ENCODE measurements around the gene PLOD1. TPM values are rescaled to one million over a fixed set of nuclear protein-coding genes. Genes with fewer than 3 reads are reported as not detected.

PLOD1 gene
- total and polyA plus RNA-seq, 2 of the 13 experiments (the other 11 are each of a cell fraction or from before 2014, with no cell fraction given), result 70.1 to 318 TPM

DNA sequence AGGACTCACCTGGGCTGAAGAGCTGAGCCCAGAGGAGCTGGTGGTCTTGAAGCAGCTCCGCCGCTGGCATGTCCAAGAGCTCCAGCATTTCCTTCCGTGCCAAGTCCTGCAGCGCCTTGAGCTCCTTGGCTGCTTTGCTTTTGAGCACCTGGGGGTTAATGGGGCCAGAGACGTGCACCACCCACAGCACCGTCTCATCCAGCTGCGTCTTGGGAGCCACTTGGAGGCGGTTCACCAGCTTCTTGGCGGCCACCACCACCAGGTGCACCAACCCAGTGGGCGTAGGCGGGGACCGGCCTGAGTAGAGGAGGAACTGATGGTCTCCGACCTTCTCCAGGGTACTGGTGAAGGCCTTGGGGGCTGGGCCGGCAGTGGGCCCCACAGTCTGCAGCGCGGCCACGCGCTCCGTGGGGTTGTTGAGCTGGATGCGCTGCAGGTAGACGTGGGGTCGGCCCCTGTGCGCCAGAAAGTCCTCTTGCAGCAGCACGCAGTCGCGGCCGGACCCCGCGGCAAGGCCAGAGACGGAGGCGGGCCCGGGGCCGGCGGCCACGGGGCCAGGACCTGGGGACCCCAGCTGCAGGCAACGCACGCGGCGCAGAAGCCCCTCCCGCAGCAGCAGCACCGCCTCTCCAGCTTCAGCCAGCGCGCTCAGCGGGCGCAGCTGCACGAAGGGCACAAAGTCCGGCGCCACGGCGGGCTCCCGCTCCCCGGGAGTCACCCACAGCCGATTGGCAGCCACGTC lies 9.2 kb upstream of the PLOD1 start (continued):
- TF ChIP-seq MYC (CRISPR knock-in tag; IDR thresholded peaks at IDR 0.05; ENCODE audit: borderline replicate concordance), result peak; percentile 56; the same call in 1 of the 2 replicates

DNA sequence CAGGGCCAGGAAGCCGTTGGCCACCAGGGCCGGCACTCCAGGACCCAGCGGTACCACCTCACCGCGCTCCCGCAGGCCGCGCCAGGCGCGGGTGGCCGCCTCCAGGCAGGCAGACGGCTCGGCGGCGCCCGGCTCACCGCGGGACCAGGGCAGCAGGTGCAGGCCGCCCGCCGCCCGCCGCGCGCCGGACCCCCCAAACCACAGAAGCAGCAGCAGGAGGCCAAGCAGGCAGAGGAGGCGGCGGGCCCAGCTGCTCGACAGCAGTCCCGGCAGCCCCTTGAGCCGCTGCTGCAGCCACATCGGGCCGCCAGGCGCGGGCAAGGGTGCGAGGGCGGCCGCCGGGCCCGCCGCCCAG lies 8.6 kb upstream of the PLOD1 start:
- Histone ChIP-seq H3K9me3 (ENCODE audit: low read length) (no peaks in the 10 kb centered on the region), H4K20me1 (ENCODE audit: insufficient read depth, low read length) (peaks cover 25% of the 10 kb centered on the region), H3K4me3 (replicated peaks in 1 of 3; ENCODE audit: insufficient read depth in 1 of 3, low read depth in 2 of 3, low read length in 3 of 3) (peak overlapping the region; percentile 60 to 79 (median 66); a peak in 4 of 6 replicates), H2AFZ (ENCODE audit: low read length) (no peak overlapping the region), H3K9ac (ENCODE audit: insufficient read depth, low read depth, low read length) (peak overlapping the region; percentile 78), H3K4me1 (ENCODE audit: insufficient read depth, low read length) (peaks cover 77% of the 10 kb centered on the region), H3K4me2 (ENCODE audit: low read depth, low read length) (no peak overlapping the region), H3K27me3 (ENCODE audit: control insufficient read depth in 1 of 2, insufficient read depth in 2 of 2, low read length in 2 of 2) (no peaks in the 10 kb centered on the region; a peak in 1 of 5 replicates), H3K36me3 (replicated peaks in 1 of 2; ENCODE audit: control insufficient read depth in 1 of 2, insufficient read depth in 2 of 2, low read length in 2 of 2) (peaks cover 9 to 22% of the 10 kb centered on the region in 2 experiments; a peak in 4 of 5 replicates), H3K79me2 (ENCODE audit: insufficient read depth, low read length) (peaks cover 41% of the 10 kb centered on the region), H3K27ac (ENCODE audit: extremely low read length, insufficient read depth, low read length) (peak overlapping the region; percentile 75)
- ChIA-PET POLR2A (interaction anchor here (1.0 to 9.1 kb wide), 5 partner anchors 8 to 84 kb away, joined by 3 to 178 read pairs (median 5); partner anchors contain the start of genes MFN2 and PLOD1), CTCF (ENCODE audit: low intra/inter-chr PET ratio, low total read pairs) (no interaction called here)
- FAIRE-seq, result no peak
- no TSS peak for BruUV-seq (replicated peaks)
- in situ Hi-C loops (cut with HindIII; ENCODE audit: extremely low pct_ligation_motif_present, low pct_unique_long_range_greater_than_20kb) (no loop called here), intact Hi-C loops (cut with micrococcal nuclease; ENCODE audit: unreplicated experiment) (loop anchor here (5.0 kb wide), 1 partner anchor 456 kb away; no protein-coding TSS in a partner anchor)
- no peak for DNase-seq (ENCODE audit: low spot score)
- no CpG with 5 or more reads among the region's 41 CpGs for WGBS (ENCODE audit: low lambda C conversion rate)
- ATAC-seq, result no peak
- TF ChIP-seq RAD21 (CRISPR knock-in tag; IDR thresholded peaks at IDR 0.05), result peak; percentile 34; the same call in 1 of the 2 replicates
- TF ChIP-seq, protein P1, sequence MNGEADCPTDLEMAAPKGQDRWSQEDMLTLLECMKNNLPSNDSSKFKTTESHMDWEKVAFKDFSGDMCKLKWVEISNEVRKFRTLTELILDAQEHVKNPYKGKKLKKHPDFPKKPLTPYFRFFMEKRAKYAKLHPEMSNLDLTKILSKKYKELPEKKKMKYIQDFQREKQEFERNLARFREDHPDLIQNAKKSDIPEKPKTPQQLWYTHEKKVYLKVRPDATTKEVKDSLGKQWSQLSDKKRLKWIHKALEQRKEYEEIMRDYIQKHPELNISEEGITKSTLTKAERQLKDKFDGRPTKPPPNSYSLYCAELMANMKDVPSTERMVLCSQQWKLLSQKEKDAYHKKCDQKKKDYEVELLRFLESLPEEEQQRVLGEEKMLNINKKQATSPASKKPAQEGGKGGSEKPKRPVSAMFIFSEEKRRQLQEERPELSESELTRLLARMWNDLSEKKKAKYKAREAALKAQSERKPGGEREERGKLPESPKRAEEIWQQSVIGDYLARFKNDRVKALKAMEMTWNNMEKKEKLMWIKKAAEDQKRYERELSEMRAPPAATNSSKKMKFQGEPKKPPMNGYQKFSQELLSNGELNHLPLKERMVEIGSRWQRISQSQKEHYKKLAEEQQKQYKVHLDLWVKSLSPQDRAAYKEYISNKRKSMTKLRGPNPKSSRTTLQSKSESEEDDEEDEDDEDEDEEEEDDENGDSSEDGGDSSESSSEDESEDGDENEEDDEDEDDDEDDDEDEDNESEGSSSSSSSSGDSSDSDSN (CRISPR knock-in tag; IDR thresholded peaks at IDR 0.05), result peak; percentile 14; the same call in 1 of the 2 replicates
- TF ChIP-seq MTA1 (CRISPR knock-in tag; IDR thresholded peaks at IDR 0.05; ENCODE audit: borderline replicate concordance), result no peak
- no peak for TF ChIP-seq ONECUT2 (CRISPR knock-in tag; IDR thresholded peaks at IDR 0.05)
- TF ChIP-seq MXI1 (IDR thresholded peaks at IDR 0.05; ENCODE audit: borderline replicate concordance, low read depth, low read length), result 0 out of 3 replicates have a peak, but pooled peaks have one; percentile 28
- TF ChIP-seq RBFOX2 (IDR thresholded peaks at IDR 0.05; ENCODE audit: low read depth, low read length), result peak; percentile 59
- no peak for TF ChIP-seq NONO (IDR thresholded peaks at IDR 0.05)
- TF ChIP-seq NONO (CRISPR knock-in tag; conservative IDR thresholded peaks at IDR 0.05), result 0 out of 2 replicates have a peak, but pooled peaks have one; percentile 21
- TF ChIP-seq NKX3-1 (CRISPR knock-in tag; IDR thresholded peaks at IDR 0.05), result no peak
- TF ChIP-seq MYC (CRISPR knock-in tag; IDR thresholded peaks at IDR 0.05; ENCODE audit: borderline replicate concordance), result 0 out of 2 replicates have a peak, but pooled peaks have one; percentile 0
